Prostate gland (tissue), 2 donors: ENCODE data around the gene MMP2. TPM values are rescaled to one million over a fixed set of nuclear protein-coding genes. Genes with fewer than 3 reads are reported as not detected.

ENCODE experiments used
- DNase-seq: peaks from one replicate; pipeline ENCODE4 v3.0.0-alpha.2; 2019; ENCODE audit warnings: low spot score
- H3K27ac ChIP-seq, 2 donors: fragments of 200-600 bp; sonication (generic); 2 replicates each; pipeline ENCODE4 v1.5.1; 2017 to 2019
- H3K27me3 ChIP-seq: fragments of 200-600 bp; sonication (generic); replicated peaks from 2 replicates; pipeline ENCODE4 v1.5.1; 2019; ENCODE audit not compliant: insufficient read depth
- H3K36me3 ChIP-seq, 2 donors: fragments of 200-600 bp; sonication (generic); 1 replicate in 1 of 2; 2 replicates in 1 of 2; pipeline versions ENCODE4 v1.5.1 to v1.8.1; 2017 to 2019
- H3K4me1 ChIP-seq: fragments of 200-600 bp; sonication (generic); replicated peaks from 2 replicates; pipeline ENCODE4 v1.5.1; 2019
- H3K4me3 ChIP-seq, 2 donors: fragments of 200-600 bp; sonication (generic); 2 replicates each; pipeline ENCODE4 v1.5.1; 2017 to 2019
- H3K9me3 ChIP-seq: fragments of 200-600 bp; sonication (generic); 2 replicates; pipeline ENCODE4 v1.5.1; 2017
- POLR2A ChIP-seq: fragments of 450-650 bp; IDR thresholded peaks from one replicate; pipeline ENCODE4 v1.6.1; 2016; ENCODE audit warnings: antibody characterized with exemption, mild to moderate bottlenecking
- POLR2AphosphoS5 ChIP-seq: sonication (generic); formaldehyde crosslinking; IDR thresholded peaks from one replicate; pipeline ENCODE4 v1.6.1; 2017; ENCODE audit warnings: antibody characterized with exemption
- WGBS: methylation state at CpG from one replicate; pipeline ENCODE4 v1.1.5; 2018; 5-methylcytosine and 5-hydroxymethylcytosine counted together
- intact Hi-C: fragments of 100-400 bp; cut with DNase I; formaldehyde crosslinking; loops from one replicate; pipeline ENCODE4 v1.14.2; 2022
- total RNA-seq, 2 donors: library from RNA; depleted of rRNA; stranded (reverse); fragments of >200 nt; gene quantifications; one replicate each; pipeline ENCODE4 v1.1.0, GENCODE V29; 2016
- TF ChIP-seq, protein P1 (sequence below), 4 experiments: fragments of 200-600 bp in 2 of 4; fragments of 450-650 bp in 2 of 4; sonication (generic) in 2 of 4; IDR thresholded peaks; 1 replicate in 3 of 4; 2 replicates in 1 of 4; pipeline ENCODE4 v1.5.1; 2016 to 2019; ENCODE audit warnings: antibody characterized with exemption in 4 of 4, mild to moderate bottlenecking in 2 of 4, moderate library complexity in 2 of 4

The MMP2 gene
- total RNA-seq, 2 donors from 2014 or later, result 22.9 to 175 TPM

DNA sequence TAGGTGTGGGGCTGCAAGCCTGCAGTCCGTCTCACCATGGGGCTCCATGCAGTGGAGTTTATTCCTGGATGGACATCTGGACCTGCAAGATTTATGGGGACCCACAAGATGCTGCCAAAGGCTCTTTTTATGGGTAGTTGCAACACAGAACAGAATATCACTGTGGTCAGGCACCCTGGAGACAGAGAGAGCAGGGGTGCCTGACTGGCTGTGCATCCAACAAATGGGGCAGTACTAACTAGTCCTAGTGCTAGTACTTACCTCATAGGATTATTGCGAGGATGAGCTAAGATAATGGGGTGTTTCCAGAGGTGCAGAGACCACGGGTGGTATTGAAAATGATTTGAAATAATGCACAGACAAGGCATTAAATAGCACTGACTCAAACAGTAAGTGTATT, 42.4 kb upstream of the MMP2 start:
- no peaks in the 10 kb centered on the region for H3K4me1 ChIP-seq
- TF ChIP-seq, protein P1, sequence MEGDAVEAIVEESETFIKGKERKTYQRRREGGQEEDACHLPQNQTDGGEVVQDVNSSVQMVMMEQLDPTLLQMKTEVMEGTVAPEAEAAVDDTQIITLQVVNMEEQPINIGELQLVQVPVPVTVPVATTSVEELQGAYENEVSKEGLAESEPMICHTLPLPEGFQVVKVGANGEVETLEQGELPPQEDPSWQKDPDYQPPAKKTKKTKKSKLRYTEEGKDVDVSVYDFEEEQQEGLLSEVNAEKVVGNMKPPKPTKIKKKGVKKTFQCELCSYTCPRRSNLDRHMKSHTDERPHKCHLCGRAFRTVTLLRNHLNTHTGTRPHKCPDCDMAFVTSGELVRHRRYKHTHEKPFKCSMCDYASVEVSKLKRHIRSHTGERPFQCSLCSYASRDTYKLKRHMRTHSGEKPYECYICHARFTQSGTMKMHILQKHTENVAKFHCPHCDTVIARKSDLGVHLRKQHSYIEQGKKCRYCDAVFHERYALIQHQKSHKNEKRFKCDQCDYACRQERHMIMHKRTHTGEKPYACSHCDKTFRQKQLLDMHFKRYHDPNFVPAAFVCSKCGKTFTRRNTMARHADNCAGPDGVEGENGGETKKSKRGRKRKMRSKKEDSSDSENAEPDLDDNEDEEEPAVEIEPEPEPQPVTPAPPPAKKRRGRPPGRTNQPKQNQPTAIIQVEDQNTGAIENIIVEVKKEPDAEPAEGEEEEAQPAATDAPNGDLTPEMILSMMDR (IDR thresholded peaks at IDR 0.05), result no peak
- TF ChIP-seq POLR2A (no peak), POLR2AphosphoS5 (no peak)
- DNase-seq, result no peak
- WGBS, result 90% methylated on average over 3 of the region's 3 CpGs
- no peaks in the 10 kb centered on the region for H3K27me3 ChIP-seq
- H3K4me3 ChIP-seq, result no peak overlapping the region
- no peaks in the 10 kb centered on the region for H3K36me3 ChIP-seq
- H3K9me3 ChIP-seq, result no peaks in the 10 kb centered on the region
- intact Hi-C loops, result no loop called here
- no peak overlapping the region for H3K27ac ChIP-seq

DNA sequence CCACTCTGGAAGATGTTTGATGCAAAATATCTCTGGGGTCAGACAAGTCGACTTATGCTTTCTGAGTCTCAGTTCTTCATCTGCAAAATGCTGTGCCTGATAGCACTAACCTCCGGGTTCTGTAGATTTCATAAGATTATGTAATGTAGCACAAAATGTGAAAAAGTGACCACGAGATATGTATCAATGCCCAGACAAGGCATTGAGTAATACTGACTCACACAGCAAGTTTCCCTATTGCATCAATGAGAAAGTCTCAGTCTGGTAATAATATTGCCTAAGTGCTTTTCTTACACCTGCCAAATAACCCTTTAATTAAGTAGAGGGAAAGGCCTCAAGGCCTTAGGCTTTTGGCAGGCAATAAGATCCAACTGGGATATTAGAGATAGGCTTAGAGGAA, 41.4 kb upstream of the MMP2 start:
- no peak for DNase-seq
- 78% methylated on average over 3 of the region's 3 CpGs for WGBS
- H3K27ac ChIP-seq, result no peak overlapping the region
- H3K9me3 ChIP-seq, result no peaks in the 10 kb centered on the region
- H3K4me1 ChIP-seq, result no peaks in the 10 kb centered on the region
- no peaks in the 10 kb centered on the region for H3K27me3 ChIP-seq
- H3K4me3 ChIP-seq, result no peak overlapping the region
- no peaks in the 10 kb centered on the region for H3K36me3 ChIP-seq
- TF ChIP-seq POLR2A, result no peak
- TF ChIP-seq, protein P1 (IDR thresholded peaks at IDR 0.05), result no peak
- no peak for TF ChIP-seq POLR2AphosphoS5
- intact Hi-C loops, result no loop called here

DNA sequence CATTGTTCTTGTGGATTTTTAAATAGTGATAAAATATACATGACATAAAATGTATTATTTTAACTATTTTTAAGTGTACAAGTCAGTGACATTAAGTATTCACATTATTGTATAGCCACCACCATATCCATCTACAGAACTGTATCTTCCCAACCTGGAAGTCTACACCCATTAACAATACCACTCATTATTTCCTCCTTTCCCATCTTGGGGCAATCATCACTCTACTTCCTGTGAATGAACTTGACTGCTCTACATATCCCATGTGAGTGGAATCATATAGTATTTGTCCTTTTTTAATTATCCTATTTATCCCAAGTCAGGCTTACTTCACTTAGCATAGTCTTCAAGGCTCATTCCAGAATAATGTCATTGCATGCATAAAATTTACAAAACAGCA, 40.7 kb upstream of the MMP2 start:
- intact Hi-C loops, result no loop called here
- H3K36me3 ChIP-seq, result no peaks in the 10 kb centered on the region
- DNase-seq, result no peak
- no peaks in the 10 kb centered on the region for H3K9me3 ChIP-seq
- H3K27me3 ChIP-seq, result no peaks in the 10 kb centered on the region
- no peak overlapping the region for H3K4me3 ChIP-seq
- TF ChIP-seq, protein P1 (IDR thresholded peaks at IDR 0.05), result no peak
- no peak for TF ChIP-seq POLR2AphosphoS5
- no peak for TF ChIP-seq POLR2A
- H3K4me1 ChIP-seq, result no peaks in the 10 kb centered on the region
- no peak overlapping the region for H3K27ac ChIP-seq

DNA sequence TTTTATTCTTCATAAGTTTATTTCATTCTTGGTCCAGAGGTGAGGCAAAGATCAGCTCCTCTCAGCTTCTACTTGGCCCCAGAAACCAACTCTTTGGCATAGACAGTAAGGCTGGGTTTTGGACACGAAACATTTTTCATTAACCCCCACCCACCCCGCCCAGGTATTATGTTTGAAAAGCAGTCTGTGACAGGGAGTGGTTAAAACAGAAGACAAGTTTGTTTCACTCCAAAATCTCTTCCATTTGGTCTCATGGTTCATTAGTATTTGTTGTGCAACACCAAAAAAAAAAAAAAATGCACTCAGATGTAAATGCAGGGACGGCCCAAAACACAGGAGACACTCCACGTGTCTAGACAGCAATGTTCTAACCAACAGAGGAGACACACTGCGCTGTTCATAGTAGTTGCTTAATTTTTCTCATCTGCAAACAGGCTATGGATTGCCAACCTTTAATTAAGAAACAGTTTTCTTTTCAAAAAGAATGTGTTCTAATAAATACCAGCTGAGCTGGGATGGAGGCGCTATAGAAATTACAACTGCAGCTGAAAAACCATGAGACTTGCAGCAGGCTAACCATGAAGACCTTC, 39.8 kb upstream of the MMP2 start:
- DNase-seq, result no peak
- Histone ChIP-seq H3K9me3 (no peaks in the 10 kb centered on the region), H3K27me3 (no peaks in the 10 kb centered on the region), H3K27ac (no peak overlapping the region), H3K36me3 (no peaks in the 10 kb centered on the region), H3K4me1 (no peaks in the 10 kb centered on the region), H3K4me3 (no peak overlapping the region)
- TF ChIP-seq POLR2AphosphoS5, result no peak
- TF ChIP-seq POLR2A, result no peak
- TF ChIP-seq, protein P1 (IDR thresholded peaks at IDR 0.05), result no peak
- intact Hi-C loops, result no loop called here
- WGBS, result 79% methylated on average over 6 of the region's 6 CpGs

DNA sequence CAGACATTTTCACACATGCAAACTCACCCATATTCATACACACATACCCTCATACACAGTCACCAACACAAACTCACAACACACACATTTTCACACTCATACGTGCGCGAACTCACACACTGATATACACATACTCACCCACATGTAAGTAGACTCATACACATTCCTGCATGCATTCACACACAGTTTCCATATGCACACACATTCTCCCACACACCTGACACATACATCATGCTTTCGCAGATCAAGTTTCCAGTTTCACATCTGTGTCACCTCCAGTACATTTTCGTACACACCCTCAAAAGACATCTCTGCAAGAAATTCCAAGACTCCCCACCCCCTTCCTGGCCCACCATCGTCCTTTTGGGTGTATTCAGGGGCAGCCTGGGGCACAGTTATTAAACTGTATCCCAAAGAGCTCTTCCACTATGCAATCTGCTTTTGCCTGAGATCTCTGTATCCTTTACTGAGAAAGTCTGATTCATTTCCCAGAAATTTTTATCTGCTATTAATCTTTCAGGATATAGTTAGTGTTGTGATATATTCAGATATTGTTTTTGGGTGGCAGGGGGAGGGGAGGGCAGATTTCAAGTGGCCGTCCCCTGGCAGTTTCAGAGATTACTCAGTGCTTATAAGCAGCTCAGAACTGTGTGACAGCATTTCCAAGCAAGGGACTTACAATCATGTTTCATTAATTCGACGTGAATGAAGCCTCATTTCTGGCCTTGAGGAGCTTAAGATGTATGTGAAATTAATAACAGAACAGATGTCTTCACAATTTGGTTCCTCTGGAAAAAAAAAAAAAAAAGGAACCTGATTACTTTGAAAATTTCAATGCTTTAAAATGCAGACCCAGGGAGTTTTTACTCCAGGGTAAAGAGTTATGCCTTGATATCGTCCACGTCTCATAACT, 35.3 kb upstream of the MMP2 start:
- DNase-seq, result no peak
- no peaks in the 10 kb centered on the region for H3K36me3 ChIP-seq
- H3K27me3 ChIP-seq, result no peaks in the 10 kb centered on the region
- intact Hi-C loops, result no loop called here
- H3K9me3 ChIP-seq, result no peaks in the 10 kb centered on the region
- no peak overlapping the region for H3K4me3 ChIP-seq
- H3K27ac ChIP-seq, result no peak overlapping the region
- 68% methylated on average over 11 of the region's 11 CpGs for WGBS
- H3K4me1 ChIP-seq, result no peaks in the 10 kb centered on the region
- TF ChIP-seq, protein P1 (IDR thresholded peaks at IDR 0.05), result no peak
- TF ChIP-seq POLR2AphosphoS5 (no peak), POLR2A (no peak)
